Colonic mucosa (tissue), 4 donors: ENCODE data around the gene SDCBP2. TPM values are rescaled to one million over a fixed set of nuclear protein-coding genes. Genes with fewer than 3 reads are reported as not detected.
A peak's percentile ranks its signal among the peaks of the same experiment; 100 is the strongest.
"Not testable (repeated sequence)": the region's sequence is repeated elsewhere in the genome, so short reads cannot be mapped to it uniquely, and the experiment has no call there.

Experiments
- DNase-seq: peaks from one replicate; pipeline ENCODE4 v3.0.0-alpha.2; 2020
- H3K27ac ChIP-seq: fragments of 200-600 bp; one replicate; pipeline ENCODE4 v1.8.0; 2021
- H3K27me3 ChIP-seq: fragments of 200-600 bp; one replicate; pipeline ENCODE4 v1.8.0; 2021
- H3K36me3 ChIP-seq: fragments of 200-600 bp; one replicate; pipeline ENCODE4 v1.8.0; 2021
- H3K4me1 ChIP-seq: fragments of 200-600 bp; one replicate; pipeline ENCODE4 v1.8.0; 2021; ENCODE audit warnings: mild to moderate bottlenecking
- H3K4me3 ChIP-seq: fragments of 200-600 bp; one replicate; pipeline ENCODE4 v1.8.0; 2021
- H3K9ac ChIP-seq, 2 donors: one replicate each; pipeline ENCODE4 v1.7.0; 2013; ENCODE audit warnings: control low read depth in 2 of 2, low read depth in 2 of 2, low read length in 2 of 2
- H3K9me3 ChIP-seq: fragments of 200-600 bp; one replicate; pipeline ENCODE4 v1.8.0; 2021
- CTCF ChIP-seq: fragments of 200-600 bp; IDR thresholded peaks from one replicate; pipeline ENCODE4 v1.8.0; 2022; ENCODE audit warnings: antibody characterized with exemption, mild to moderate bottlenecking
- intact Hi-C: fragments of 100-400 bp; cut with DNase I; formaldehyde crosslinking; loops from one replicate; pipeline ENCODE4 v1.14.1; 2022
- total RNA-seq, 2 donors: library from RNA; stranded (reverse); fragmentation: NEBNext Ultra II Directional in 1 of 2; extraction: Animal tissue kit (Norgen Biotek cat#: 25700) in 1 of 2; gene quantifications; one replicate each; pipeline ENCODE4 v1.2.1, GENCODE V29; 2021
- donor health status: healthy.
- donor health status: DM: no; HTN: no; CAD: no.
- donor health status: DM: no; HTN: no; CAD: no.

The SDCBP2 gene
- total RNA-seq, 2 donors from 2014 or later, result 202 to 345 TPM

GRCh38 chr20:1345030-1345755 lies 16.3 kb upstream of the SDCBP2 start:
- peak; percentile 12 for DNase-seq
- Histone ChIP-seq H3K4me3 (no peak overlapping the region), H3K27ac (no peak overlapping the region), H3K9ac (no peak overlapping the region), H3K36me3 (no peaks in the 10 kb centered on the region), H3K4me1 (no peaks in the 10 kb centered on the region), H3K9me3 (no peaks in the 10 kb centered on the region), H3K27me3 (no peaks in the 10 kb centered on the region)
- intact Hi-C loops, result no loop called here
- TF ChIP-seq CTCF, result no peak

- H3K9ac ChIP-seq, DNase-seq, H3K36me3 ChIP-seq, H3K4me1 ChIP-seq, H3K4me3 ChIP-seq, H3K27me3 ChIP-seq, H3K9me3 ChIP-seq, H3K27ac ChIP-seq, intact Hi-C loops: not testable (repeated sequence)
These were observed 14.6 kb upstream of the SDCBP2 start for GRCh38 chr20:1343446-1344124.

GRCh38 chr20:1341561-1342265 lies 12.8 kb upstream of the SDCBP2 start:
- Histone ChIP-seq H3K36me3 (no peaks in the 10 kb centered on the region), H3K27ac (no peak overlapping the region), H3K9ac (no peak overlapping the region)

GRCh38 chr20:1338801-1339200 lies 9.9 kb upstream of the SDCBP2 start:
- no peak overlapping the region for H3K9ac ChIP-seq
- H3K27ac ChIP-seq, result no peak overlapping the region
- H3K36me3 ChIP-seq, result no peaks in the 10 kb centered on the region
- H3K4me3 ChIP-seq, result no peak overlapping the region
- H3K4me1 ChIP-seq, result no peaks in the 10 kb centered on the region
- H3K9me3 ChIP-seq, result no peaks in the 10 kb centered on the region
- no peak for TF ChIP-seq CTCF
- H3K27me3 ChIP-seq, result no peaks in the 10 kb centered on the region
- no peak for DNase-seq
- intact Hi-C loops, result no loop called here

More at GRCh38 chr20:1341561-1342265, 12.8 kb upstream of the SDCBP2 start:
- no peaks in the 10 kb centered on the region for H3K4me1 ChIP-seq
- no peaks in the 10 kb centered on the region for H3K9me3 ChIP-seq
- peak; percentile 7 for DNase-seq
- TF ChIP-seq CTCF, result no peak
- intact Hi-C loops, result no loop called here
- no peaks in the 10 kb centered on the region for H3K27me3 ChIP-seq
- no peak overlapping the region for H3K4me3 ChIP-seq

GRCh38 chr20:1338096-1338495 lies 9.2 kb upstream of the SDCBP2 start:
- no peaks in the 10 kb centered on the region for H3K4me1 ChIP-seq
- no peaks in the 10 kb centered on the region for H3K27me3 ChIP-seq
- H3K9me3 ChIP-seq, result no peaks in the 10 kb centered on the region
- no peak overlapping the region for H3K9ac ChIP-seq
- H3K27ac ChIP-seq, result no peak overlapping the region
- TF ChIP-seq CTCF, result no peak
- H3K36me3 ChIP-seq, result no peaks in the 10 kb centered on the region
- intact Hi-C loops, result no loop called here
- DNase-seq, result no peak
- H3K4me3 ChIP-seq, result no peak overlapping the region
